IPS-15b (cell line): ENCODE data around the gene PAX2.

Experiments
- H3K27me3 ChIP-seq: one replicate; pipeline ENCODE4 v1.6.1; 2013; ENCODE audit warnings: low read length; ENCODE audit not compliant: control insufficient read depth, insufficient read depth
- H3K36me3 ChIP-seq: one replicate; pipeline ENCODE4 v1.6.1; 2013; ENCODE audit warnings: low read length; ENCODE audit not compliant: control insufficient read depth, insufficient read depth
- H3K4me1 ChIP-seq: one replicate; pipeline ENCODE4 v1.6.1; 2013; ENCODE audit warnings: mild to moderate bottlenecking, low read length; ENCODE audit not compliant: control insufficient read depth, insufficient read depth
- H3K4me3 ChIP-seq: one replicate; pipeline ENCODE4 v1.5.1; 2013; ENCODE audit warnings: low read depth, low read length
- H3K9ac ChIP-seq: one replicate; pipeline ENCODE4 v1.6.1; 2013; ENCODE audit warnings: low read depth, mild to moderate bottlenecking, low read length
- H3K9me3 ChIP-seq: one replicate; pipeline ENCODE4 v1.6.1; 2013; ENCODE audit warnings: mild to moderate bottlenecking, low read length; ENCODE audit not compliant: control insufficient read depth, insufficient read depth

The PAX2 gene

GRCh38 chr10:100807241-100807951 is 62.0 kb downstream of the PAX2 start:
- peaks cover 41% of the 10 kb centered on the region for H3K27me3 ChIP-seq
- H3K9ac ChIP-seq, result no peak overlapping the region
- H3K4me1 ChIP-seq, result peaks cover 10% of the 10 kb centered on the region
- H3K4me3 ChIP-seq, result no peak overlapping the region
- H3K9me3 ChIP-seq, result no peaks in the 10 kb centered on the region
- no peaks in the 10 kb centered on the region for H3K36me3 ChIP-seq

GRCh38 chr10:100808876-100809275 is 63.5 kb downstream of the PAX2 start:
- Histone ChIP-seq H3K4me1 (no peaks in the 10 kb centered on the region), H3K9ac (no peak overlapping the region)

GRCh38 chr10:100810091-100810834 is 64.9 kb downstream of the PAX2 start:
- Histone ChIP-seq H3K4me3 (no peak overlapping the region), H3K36me3 (no peaks in the 10 kb centered on the region), H3K9me3 (no peaks in the 10 kb centered on the region), H3K27me3 (peaks cover 28% of the 10 kb centered on the region), H3K9ac (no peak overlapping the region), H3K4me1 (peaks cover 3% of the 10 kb centered on the region)

More at GRCh38 chr10:100808876-100809275, 63.5 kb downstream of the PAX2 start:
- Histone ChIP-seq H3K27me3 (peaks cover 32% of the 10 kb centered on the region), H3K4me3 (no peak overlapping the region), H3K9me3 (no peaks in the 10 kb centered on the region), H3K36me3 (no peaks in the 10 kb centered on the region)

- H3K4me1 ChIP-seq, result peaks cover 5% of the 10 kb centered on the region
- no peaks in the 10 kb centered on the region for H3K9me3 ChIP-seq
- H3K9ac ChIP-seq, result no peak overlapping the region
- no peaks in the 10 kb centered on the region for H3K36me3 ChIP-seq
- H3K4me3 ChIP-seq, result no peak overlapping the region
- peaks cover 30% of the 10 kb centered on the region for H3K27me3 ChIP-seq
Measured at GRCh38 chr10:100810835-100811116, 65.4 kb downstream of the PAX2 start.

GRCh38 chr10:100811261-100811660 is 65.9 kb downstream of the PAX2 start:
- H3K27me3 ChIP-seq, result peaks cover 31% of the 10 kb centered on the region
- peaks cover 5% of the 10 kb centered on the region for H3K4me1 ChIP-seq
- no peak overlapping the region for H3K9ac ChIP-seq
- no peaks in the 10 kb centered on the region for H3K36me3 ChIP-seq
- H3K9me3 ChIP-seq, result no peaks in the 10 kb centered on the region
- H3K4me3 ChIP-seq, result no peak overlapping the region

GRCh38 chr10:100811752-100812750 is 66.7 kb downstream of the PAX2 start:
- Histone ChIP-seq H3K4me1 (peaks cover 5% of the 10 kb centered on the region), H3K4me3 (no peak overlapping the region), H3K36me3 (no peaks in the 10 kb centered on the region), H3K9me3 (no peaks in the 10 kb centered on the region), H3K27me3 (peaks cover 29% of the 10 kb centered on the region), H3K9ac (no peak overlapping the region)

GRCh38 chr10:100812978-100813377 is 67.6 kb downstream of the PAX2 start:
- Histone ChIP-seq H3K9ac (no peak overlapping the region), H3K4me3 (no peak overlapping the region), H3K27me3 (peaks cover 34% of the 10 kb centered on the region), H3K9me3 (no peaks in the 10 kb centered on the region), H3K4me1 (peaks cover 5% of the 10 kb centered on the region), H3K36me3 (no peaks in the 10 kb centered on the region)

- Histone ChIP-seq H3K4me3 (no peak overlapping the region), H3K27me3 (peaks cover 47% of the 10 kb centered on the region), H3K4me1 (peaks cover 5% of the 10 kb centered on the region), H3K9me3 (no peaks in the 10 kb centered on the region), H3K36me3 (no peaks in the 10 kb centered on the region), H3K9ac (no peak overlapping the region)
Measured at GRCh38 chr10:100814751-100815474, 69.5 kb downstream of the PAX2 start.

GRCh38 chr10:100816671-100817070 is 71.3 kb downstream of the PAX2 start:
- Histone ChIP-seq H3K9me3 (no peaks in the 10 kb centered on the region), H3K9ac (no peak overlapping the region), H3K4me3 (no peak overlapping the region), H3K36me3 (no peaks in the 10 kb centered on the region), H3K27me3 (peaks cover 58% of the 10 kb centered on the region), H3K4me1 (peaks cover 5% of the 10 kb centered on the region)

- H3K36me3 ChIP-seq, result no peaks in the 10 kb centered on the region
- H3K4me1 ChIP-seq, result peaks cover 5% of the 10 kb centered on the region
- no peaks in the 10 kb centered on the region for H3K9me3 ChIP-seq
- H3K9ac ChIP-seq, result no peak overlapping the region
- no peak overlapping the region for H3K4me3 ChIP-seq
- peaks cover 60% of the 10 kb centered on the region for H3K27me3 ChIP-seq
Measured at GRCh38 chr10:100817268-100817839, 72.0 kb downstream of the PAX2 start.

- H3K9me3 ChIP-seq, result no peaks in the 10 kb centered on the region
- no peaks in the 10 kb centered on the region for H3K36me3 ChIP-seq
- H3K4me1 ChIP-seq, result peaks cover 5% of the 10 kb centered on the region
- no peak overlapping the region for H3K9ac ChIP-seq
- H3K4me3 ChIP-seq, result no peak overlapping the region
- H3K27me3 ChIP-seq, result peaks cover 77% of the 10 kb centered on the region
Measured at GRCh38 chr10:100819424-100819823, 74.0 kb downstream of the PAX2 start.
